Left ventricle myocardium superior (tissue), 1 donor: Measurements from ENCODE around the gene RPP25L. TPM values are rescaled to one million over a fixed set of nuclear protein-coding genes. Genes with fewer than 3 reads are reported as not detected.

Experiments used
- total RNA-seq: library from RNA; stranded (reverse); fragmentation: NEBNext Ultra II Directional; extraction: Animal tissue kit (Norgen Biotek cat#: 25700); gene quantifications from one replicate; pipeline ENCODE4 v1.2.1, GENCODE V29; 2021
- donor health status: DM: no; HTN: yes; CAD: no; lungs with severe emphysema.

The RPP25L gene
- total RNA-seq, 1 donor from 2014 or later: 40.8 TPM

Other genes starting within 250 kb of the RPP25L start
- 5.3 TPM for gene MYORG, start 235.2 kb downstream of the RPP25L start, total RNA-seq
- gene FAM219A, start 153.5 kb downstream of the RPP25L start, total RNA-seq: 19.7 TPM
- gene DNAI1, start 153.3 kb downstream of the RPP25L start, total RNA-seq: not detected
- 0.40 TPM for gene ENHO, start 89.1 kb downstream of the RPP25L start, total RNA-seq
- 3.3 TPM for gene CNTFR, start 22.4 kb downstream of the RPP25L start, total RNA-seq
- 139 TPM for gene DCTN3, start 8.4 kb upstream of the RPP25L start, total RNA-seq
- not detected for gene ARID3C, start 17.0 kb upstream of the RPP25L start, total RNA-seq
- gene SIGMAR1, start 25.7 kb upstream of the RPP25L start, total RNA-seq: 23.1 TPM
- 61.2 TPM for gene GALT, start 34.6 kb upstream of the RPP25L start, total RNA-seq
- 51.7 TPM for gene IL11RA, start 40.1 kb upstream of the RPP25L start, total RNA-seq
- gene CCL27, start 50.6 kb upstream of the RPP25L start, total RNA-seq: not detected
- 2.1 TPM for gene CCL19, start 79.2 kb upstream of the RPP25L start, total RNA-seq
- 32.5 TPM for gene CCL21, start 98.0 kb upstream of the RPP25L start, total RNA-seq